Spleen (tissue), 7 donors: ENCODE measurements around the gene SEC11C.

Experiments used
- POLR2A ChIP-seq, 3 donors: fragments of 450-650 bp; IDR thresholded peaks; one replicate each; pipeline ENCODE4 v1.5.1; 2017; ENCODE audit warnings: antibody characterized with exemption in 3 of 3, mild to moderate bottlenecking in 1 of 3
- POLR2AphosphoS5 ChIP-seq, 3 donors: sonication (generic); formaldehyde crosslinking; IDR thresholded peaks; one replicate each; pipeline ENCODE4 v1.5.1; 2017; ENCODE audit warnings: antibody characterized with exemption in 3 of 3
- TF ChIP-seq, protein P1 (sequence below), 11 experiments: fragments of 200-600 bp in 7 of 11; fragments of 450-650 bp in 4 of 11; sonication (generic) in 4 of 11; IDR thresholded peaks in 8 of 11; conservative IDR thresholded peaks in 3 of 11; 1 replicate in 7 of 11; 2 replicates in 4 of 11; pipeline versions ENCODE4 v1.4.0 to v1.8.0; 2016 to 2021; ENCODE audit warnings: antibody characterized with exemption in 11 of 11, inconsistent platforms in 4 of 11, mild to moderate bottlenecking in 1 of 11
- donor health status: DM: no; HTN: no; CAD: no; lungs with moderate emphysema.
- donor health status: DM: no; HTN: no; CAD: no.
- donor health status: DM: no; HTN: no; CAD: no.

DNA sequence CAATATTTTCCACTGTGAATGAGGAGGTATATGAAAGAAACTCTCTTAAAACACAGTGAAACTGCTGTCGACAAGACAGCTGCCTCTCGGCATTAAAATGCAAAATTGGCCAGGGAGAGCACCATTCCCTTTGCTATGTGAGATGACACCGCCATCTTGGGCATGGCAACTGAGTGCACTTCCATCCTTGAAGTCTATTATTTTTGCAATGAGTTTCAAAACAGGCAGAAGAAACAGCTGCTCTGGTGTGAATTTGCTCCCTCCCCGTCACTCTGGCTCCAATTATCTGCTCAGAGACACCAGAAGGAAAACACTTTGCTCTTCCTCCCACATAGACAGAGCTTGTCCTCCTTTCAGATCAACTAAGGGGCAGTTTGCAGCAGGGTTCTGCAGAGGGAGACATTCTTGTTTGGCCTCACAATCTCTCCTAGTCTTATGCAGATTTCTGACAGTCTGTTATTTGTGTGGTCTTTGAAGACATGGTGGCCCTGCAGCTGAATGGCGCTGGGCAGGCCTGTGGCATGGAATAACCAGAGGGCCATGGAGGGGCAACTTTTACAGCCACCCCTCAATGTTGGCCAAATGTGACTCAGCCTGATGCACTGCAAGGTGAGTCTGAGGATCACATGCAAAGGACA is 48.6 kb upstream of the SEC11C start:
- TF ChIP-seq POLR2AphosphoS5 (IDR thresholded peaks at IDR 0.05): no peak
- TF ChIP-seq POLR2A (IDR thresholded peaks at IDR 0.05): no peak
- TF ChIP-seq, protein P1, sequence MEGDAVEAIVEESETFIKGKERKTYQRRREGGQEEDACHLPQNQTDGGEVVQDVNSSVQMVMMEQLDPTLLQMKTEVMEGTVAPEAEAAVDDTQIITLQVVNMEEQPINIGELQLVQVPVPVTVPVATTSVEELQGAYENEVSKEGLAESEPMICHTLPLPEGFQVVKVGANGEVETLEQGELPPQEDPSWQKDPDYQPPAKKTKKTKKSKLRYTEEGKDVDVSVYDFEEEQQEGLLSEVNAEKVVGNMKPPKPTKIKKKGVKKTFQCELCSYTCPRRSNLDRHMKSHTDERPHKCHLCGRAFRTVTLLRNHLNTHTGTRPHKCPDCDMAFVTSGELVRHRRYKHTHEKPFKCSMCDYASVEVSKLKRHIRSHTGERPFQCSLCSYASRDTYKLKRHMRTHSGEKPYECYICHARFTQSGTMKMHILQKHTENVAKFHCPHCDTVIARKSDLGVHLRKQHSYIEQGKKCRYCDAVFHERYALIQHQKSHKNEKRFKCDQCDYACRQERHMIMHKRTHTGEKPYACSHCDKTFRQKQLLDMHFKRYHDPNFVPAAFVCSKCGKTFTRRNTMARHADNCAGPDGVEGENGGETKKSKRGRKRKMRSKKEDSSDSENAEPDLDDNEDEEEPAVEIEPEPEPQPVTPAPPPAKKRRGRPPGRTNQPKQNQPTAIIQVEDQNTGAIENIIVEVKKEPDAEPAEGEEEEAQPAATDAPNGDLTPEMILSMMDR (IDR thresholded peaks at IDR 0.05 in 8 of 11, conservative IDR thresholded peaks at IDR 0.05 in 3 of 11): no peak
